ENCODE measurements around the gene SLC30A5.
"Not testable (repeated sequence)": the region's sequence is repeated elsewhere in the genome, so short reads cannot be mapped to it uniquely, and the experiment has no call there.

DNA sequence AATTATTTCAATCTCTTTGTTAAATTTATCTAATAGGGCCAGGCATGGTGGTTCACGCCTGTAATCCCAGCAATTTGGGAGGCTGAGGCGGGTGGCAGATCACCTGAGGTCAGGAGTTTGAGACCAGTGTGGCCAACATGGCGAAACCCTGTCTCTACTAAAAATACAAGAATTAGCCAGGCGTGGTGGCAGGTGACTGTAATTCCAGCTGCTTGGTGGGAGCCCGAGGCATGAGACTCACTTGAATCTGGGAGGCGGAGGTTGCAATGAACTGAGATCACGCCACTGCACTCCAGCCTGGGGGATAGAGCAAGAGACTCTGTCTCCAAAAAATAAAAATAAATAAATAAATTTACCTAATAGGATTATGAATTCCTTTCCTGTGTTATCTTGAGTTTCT is 54.8 kb downstream of the SLC30A5 start:
- not testable (repeated sequence) for TF ChIP-seq POLR2A (IDR thresholded peaks at IDR 0.05)
- TF ChIP-seq, protein P1, sequence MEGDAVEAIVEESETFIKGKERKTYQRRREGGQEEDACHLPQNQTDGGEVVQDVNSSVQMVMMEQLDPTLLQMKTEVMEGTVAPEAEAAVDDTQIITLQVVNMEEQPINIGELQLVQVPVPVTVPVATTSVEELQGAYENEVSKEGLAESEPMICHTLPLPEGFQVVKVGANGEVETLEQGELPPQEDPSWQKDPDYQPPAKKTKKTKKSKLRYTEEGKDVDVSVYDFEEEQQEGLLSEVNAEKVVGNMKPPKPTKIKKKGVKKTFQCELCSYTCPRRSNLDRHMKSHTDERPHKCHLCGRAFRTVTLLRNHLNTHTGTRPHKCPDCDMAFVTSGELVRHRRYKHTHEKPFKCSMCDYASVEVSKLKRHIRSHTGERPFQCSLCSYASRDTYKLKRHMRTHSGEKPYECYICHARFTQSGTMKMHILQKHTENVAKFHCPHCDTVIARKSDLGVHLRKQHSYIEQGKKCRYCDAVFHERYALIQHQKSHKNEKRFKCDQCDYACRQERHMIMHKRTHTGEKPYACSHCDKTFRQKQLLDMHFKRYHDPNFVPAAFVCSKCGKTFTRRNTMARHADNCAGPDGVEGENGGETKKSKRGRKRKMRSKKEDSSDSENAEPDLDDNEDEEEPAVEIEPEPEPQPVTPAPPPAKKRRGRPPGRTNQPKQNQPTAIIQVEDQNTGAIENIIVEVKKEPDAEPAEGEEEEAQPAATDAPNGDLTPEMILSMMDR (IDR thresholded peaks at IDR 0.05) = not testable (repeated sequence)
